A673 (cell line): ENCODE measurements around the gene MFNG.

Experiments used
- CTCF ChIP-seq: fragments of 300-800, 200-600 bp; sonication (generic); conservative IDR thresholded peaks from 2 replicates; pipeline ENCODE4 v1.5.1; 2017; ENCODE audit warnings: low read depth, mild to moderate bottlenecking, antibody characterized with exemption, low read length, moderate library complexity, mixed read lengths
- EZH2 ChIP-seq: fragments of 200-600 bp; sonication (generic); IDR thresholded peaks from 2 replicates; pipeline ENCODE4 v1.6.1; 2017; ENCODE audit warnings: borderline replicate concordance, low read depth, mild to moderate bottlenecking, mixed read lengths, antibody characterized with exemption, low read length; ENCODE audit not compliant: poor library complexity, severe bottlenecking

- no peak for TF ChIP-seq CTCF
- TF ChIP-seq EZH2, result no peak
These were observed 43.6 kb downstream of the MFNG start for GRCh38 chr22:37442537-37442936.
